Ovary (tissue), 1 donor: Measurements from ENCODE around the gene TBC1D16.

ENCODE experiments used
- EP300 ChIP-seq: sonication (generic); formaldehyde crosslinking; IDR thresholded peaks from one replicate; pipeline ENCODE4 v1.6.1; 2017; ENCODE audit warnings: antibody characterized with exemption
- POLR2A ChIP-seq: fragments of 450-650 bp; IDR thresholded peaks from one replicate; pipeline ENCODE4 v1.6.1; 2017; ENCODE audit warnings: antibody characterized with exemption, mild to moderate bottlenecking, moderate library complexity

- TF ChIP-seq EP300: no peak
- TF ChIP-seq POLR2A: no peak
Observed at GRCh38 chr17:79926142-79926604, 109.5 kb downstream of the TBC1D16 start.
